OCI-LY1 (cell line): ENCODE results near the gene TLE5.

ENCODE experiments used
- H2AFZ ChIP-seq: fragments of 200-600 bp; sonication (generic), shearing (Covaris generic); 2 replicates; pipeline ENCODE4 v1.6.0; 2014; ENCODE audit warnings: antibody characterized with exemption, mild to moderate bottlenecking, low read length
- H3F3A ChIP-seq: fragments of 200-600 bp; sonication (generic), shearing (Covaris generic); 2 replicates; pipeline ENCODE4 v1.6.0; 2014; ENCODE audit warnings: mild to moderate bottlenecking, antibody characterized with exemption, low read length, moderate library complexity; ENCODE audit not compliant: insufficient read depth
- H3K27ac ChIP-seq: fragments of 200-600 bp; sonication (generic); 2 replicates; pipeline ENCODE4 v1.5.1; 2014; ENCODE audit warnings: low read length, mixed run types, mild to moderate bottlenecking, low read depth; ENCODE audit not compliant: poor library complexity, severe bottlenecking
- H3K27me3 ChIP-seq: fragments of 200-600 bp; sonication (generic); 2 replicates; pipeline ENCODE4 v1.6.0; 2014; ENCODE audit warnings: antibody characterized with exemption, mild to moderate bottlenecking, low read length, moderate library complexity; ENCODE audit not compliant: insufficient read depth
- H3K36me3 ChIP-seq: fragments of 200-600 bp; sonication (generic); 2 replicates; pipeline ENCODE4 v1.6.1; 2014; ENCODE audit warnings: mild to moderate bottlenecking, antibody characterized with exemption, low read length, moderate library complexity, mixed read lengths; ENCODE audit not compliant: insufficient read depth
- H3K4me1 ChIP-seq: fragments of 200-600 bp; sonication (generic); 2 replicates; pipeline ENCODE4 v1.5.1; 2014; ENCODE audit warnings: mild to moderate bottlenecking, low read length, moderate library complexity; ENCODE audit not compliant: insufficient read depth, severe bottlenecking
- H3K4me2 ChIP-seq: fragments of 200-600 bp; sonication (generic), shearing (Covaris generic); 2 replicates; pipeline ENCODE4 v1.6.1; 2014; ENCODE audit warnings: low read length
- H3K4me3 ChIP-seq: fragments of 200-600 bp; sonication (generic); 2 replicates; pipeline ENCODE4 v1.5.1; 2014; ENCODE audit warnings: low read length, low read depth, mild to moderate bottlenecking, mixed read lengths; ENCODE audit not compliant: poor library complexity, severe bottlenecking
- H3K79me2 ChIP-seq: fragments of 200-600 bp; shearing (Covaris generic); 2 replicates; pipeline ENCODE4 v1.6.1; 2016; ENCODE audit warnings: mixed run types, low read length, mixed read lengths; ENCODE audit not compliant: insufficient read depth
- H3K9ac ChIP-seq: fragments of 200-600 bp; sonication (generic), shearing (Covaris generic); 2 replicates; pipeline ENCODE4 v1.6.1; 2014; ENCODE audit warnings: mild to moderate bottlenecking, low read length, mixed read lengths
- H3K9me2 ChIP-seq: fragments of 200-600 bp; sonication (generic), shearing (Covaris generic); 2 replicates; pipeline ENCODE4 v1.6.1; 2014; ENCODE audit warnings: low read depth, mild to moderate bottlenecking, low read length, mixed read lengths
- H3K9me3 ChIP-seq: fragments of 200-600 bp; shearing (Covaris generic); 2 replicates; pipeline ENCODE4 v1.6.1; 2014; ENCODE audit warnings: low read length, mixed read lengths
- H4K20me1 ChIP-seq: fragments of 200-600 bp; sonication (generic), shearing (Covaris generic); 2 replicates; pipeline ENCODE4 v1.6.0; 2016; ENCODE audit warnings: mild to moderate bottlenecking, low read length; ENCODE audit not compliant: insufficient read depth
- EZH2 ChIP-seq: fragments of 200-600 bp; sonication (generic), shearing (Covaris generic); IDR thresholded peaks from 2 replicates; pipeline ENCODE4 v1.8.0; 2017; ENCODE audit warnings: borderline replicate concordance, mixed run types, mild to moderate bottlenecking, antibody characterized with exemption, low read length, moderate library complexity, mixed read lengths
- TF ChIP-seq, protein P1 (sequence below): fragments of 200-600 bp; sonication (generic), shearing (Covaris generic); IDR thresholded peaks from 2 replicates; pipeline ENCODE4 v1.5.1; 2017; ENCODE audit warnings: mild to moderate bottlenecking, antibody characterized with exemption, low read length, moderate library complexity, mixed read lengths

TLE5 gene

DNA sequence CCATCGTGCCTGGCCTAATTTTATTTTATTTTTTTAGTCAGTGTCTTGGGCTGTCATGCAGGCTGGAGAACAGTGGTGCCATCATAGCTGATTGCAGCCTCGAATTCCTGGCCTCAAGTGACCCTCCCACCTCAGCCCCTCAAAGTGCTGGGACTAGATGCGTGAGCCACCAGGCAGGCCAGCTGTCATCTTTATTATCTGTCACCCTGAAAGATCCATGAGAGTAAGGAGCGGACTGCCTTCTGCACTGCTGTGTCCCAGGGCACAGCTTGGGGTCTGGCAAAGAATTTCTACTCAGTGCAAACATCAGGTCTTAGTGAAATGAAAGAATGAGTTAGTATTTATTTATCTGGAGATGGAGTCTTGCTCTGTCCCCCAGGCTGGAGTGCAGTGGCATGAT is 9.5 kb upstream of the TLE5 start:
- no peak overlapping the region for H3K9ac ChIP-seq
- H3K36me3 ChIP-seq, result no peaks in the 10 kb centered on the region; the same call in 1 of the 2 replicates
- H3K4me3 ChIP-seq, result no peak overlapping the region
- H4K20me1 ChIP-seq, result no peaks in the 10 kb centered on the region
- 0 out of 2 replicates have a peak, but pooled peaks cover 3% of the 10 kb centered on the region for H3K27me3 ChIP-seq
- H3K4me2 ChIP-seq, result no peak overlapping the region
- no peak overlapping the region for H3K27ac ChIP-seq
- no peaks in the 10 kb centered on the region for H3K79me2 ChIP-seq
- H3K4me1 ChIP-seq, result no peaks in the 10 kb centered on the region
- no peaks in the 10 kb centered on the region for H3K9me2 ChIP-seq
- no peaks in the 10 kb centered on the region for H3F3A ChIP-seq
- no peaks in the 10 kb centered on the region for H3K9me3 ChIP-seq
- TF ChIP-seq, protein P1, sequence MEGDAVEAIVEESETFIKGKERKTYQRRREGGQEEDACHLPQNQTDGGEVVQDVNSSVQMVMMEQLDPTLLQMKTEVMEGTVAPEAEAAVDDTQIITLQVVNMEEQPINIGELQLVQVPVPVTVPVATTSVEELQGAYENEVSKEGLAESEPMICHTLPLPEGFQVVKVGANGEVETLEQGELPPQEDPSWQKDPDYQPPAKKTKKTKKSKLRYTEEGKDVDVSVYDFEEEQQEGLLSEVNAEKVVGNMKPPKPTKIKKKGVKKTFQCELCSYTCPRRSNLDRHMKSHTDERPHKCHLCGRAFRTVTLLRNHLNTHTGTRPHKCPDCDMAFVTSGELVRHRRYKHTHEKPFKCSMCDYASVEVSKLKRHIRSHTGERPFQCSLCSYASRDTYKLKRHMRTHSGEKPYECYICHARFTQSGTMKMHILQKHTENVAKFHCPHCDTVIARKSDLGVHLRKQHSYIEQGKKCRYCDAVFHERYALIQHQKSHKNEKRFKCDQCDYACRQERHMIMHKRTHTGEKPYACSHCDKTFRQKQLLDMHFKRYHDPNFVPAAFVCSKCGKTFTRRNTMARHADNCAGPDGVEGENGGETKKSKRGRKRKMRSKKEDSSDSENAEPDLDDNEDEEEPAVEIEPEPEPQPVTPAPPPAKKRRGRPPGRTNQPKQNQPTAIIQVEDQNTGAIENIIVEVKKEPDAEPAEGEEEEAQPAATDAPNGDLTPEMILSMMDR, result no peak
- TF ChIP-seq EZH2, result no peak
- H2AFZ ChIP-seq, result no peak overlapping the region

DNA sequence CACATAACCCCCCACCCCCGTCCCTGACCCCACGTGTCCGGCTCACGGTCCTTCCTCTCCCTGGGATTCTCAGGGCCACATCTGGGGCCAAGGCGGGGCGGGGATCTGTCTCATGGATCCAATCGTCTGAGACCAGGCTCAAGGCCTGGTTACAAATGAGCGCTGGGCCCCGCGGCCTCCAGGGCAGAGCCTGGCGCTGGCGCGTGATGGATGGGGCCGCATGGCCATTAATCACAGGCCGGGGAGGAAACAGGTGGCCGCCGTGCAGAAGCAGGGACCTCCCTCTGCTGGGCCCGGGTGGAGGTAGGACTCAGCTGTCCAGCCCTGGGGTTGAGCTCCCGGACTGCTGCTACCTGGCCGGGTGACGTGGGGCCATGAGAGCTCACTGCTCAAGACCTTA is 5.8 kb upstream of the TLE5 start:
- Histone ChIP-seq H3K79me2 (no peaks in the 10 kb centered on the region), H3K27ac (no peak overlapping the region), H3K27me3 (no peaks in the 10 kb centered on the region), H3K9ac (no peak overlapping the region), H3F3A (no peaks in the 10 kb centered on the region), H4K20me1 (no peaks in the 10 kb centered on the region), H3K4me1 (peaks cover 11% of the 10 kb centered on the region), H3K9me2 (no peaks in the 10 kb centered on the region), H3K9me3 (no peaks in the 10 kb centered on the region), H3K4me2 (no peak overlapping the region), H3K36me3 (no peaks in the 10 kb centered on the region; the same call in 1 of the 2 replicates), H2AFZ (no peak overlapping the region), H3K4me3 (no peak overlapping the region)
- TF ChIP-seq EZH2, result no peak
- TF ChIP-seq, protein P1, result no peak

DNA sequence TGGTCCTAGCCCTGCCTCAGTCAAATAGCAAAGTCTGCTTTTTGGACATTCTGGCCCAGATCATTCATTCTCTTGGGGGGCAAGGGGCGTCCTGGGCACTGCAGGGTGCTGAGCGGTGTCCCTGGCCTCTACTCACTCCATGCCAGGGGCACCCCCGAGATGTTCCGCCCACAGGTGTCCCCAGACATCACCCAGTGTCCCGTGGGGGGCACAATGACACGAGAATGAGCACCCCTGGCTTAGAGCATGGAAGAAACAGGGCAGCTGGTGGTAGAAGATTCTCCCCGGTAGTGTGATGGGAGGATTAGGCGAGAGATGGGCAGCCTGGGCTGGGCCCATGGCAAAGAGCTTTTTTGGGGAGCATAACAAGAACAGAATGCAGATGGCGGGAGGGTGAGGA is 5.3 kb upstream of the TLE5 start:
- Histone ChIP-seq H3K9me2 (no peaks in the 10 kb centered on the region), H2AFZ (no peak overlapping the region)
- TF ChIP-seq EZH2, result no peak
- TF ChIP-seq, protein P1, result no peak

More for the DNA sequence above, 5.3 kb upstream of the TLE5 start:
- Histone ChIP-seq H3K4me2 (no peak overlapping the region), H3K27ac (no peak overlapping the region), H4K20me1 (no peaks in the 10 kb centered on the region), H3K9me3 (no peaks in the 10 kb centered on the region), H3K27me3 (no peaks in the 10 kb centered on the region), H3K4me3 (no peak overlapping the region), H3F3A (no peaks in the 10 kb centered on the region), H3K4me1 (peaks cover 11% of the 10 kb centered on the region), H3K79me2 (no peaks in the 10 kb centered on the region), H3K36me3 (no peaks in the 10 kb centered on the region; the same call in 1 of the 2 replicates), H3K9ac (no peak overlapping the region)
